ENCODE results near the gene DNAH6. TPM values are rescaled to one million over a fixed set of nuclear protein-coding genes. Genes with fewer than 3 reads are reported as not detected.
"Not testable (repeated sequence)": the region's sequence is repeated elsewhere in the genome, so short reads cannot be mapped to it uniquely, and the experiment has no call there.

Gene DNAH6
- total RNA-seq, 8 experiments from 2014 or later: 0.14 to 7.4 (median 1.1) TPM

DNA sequence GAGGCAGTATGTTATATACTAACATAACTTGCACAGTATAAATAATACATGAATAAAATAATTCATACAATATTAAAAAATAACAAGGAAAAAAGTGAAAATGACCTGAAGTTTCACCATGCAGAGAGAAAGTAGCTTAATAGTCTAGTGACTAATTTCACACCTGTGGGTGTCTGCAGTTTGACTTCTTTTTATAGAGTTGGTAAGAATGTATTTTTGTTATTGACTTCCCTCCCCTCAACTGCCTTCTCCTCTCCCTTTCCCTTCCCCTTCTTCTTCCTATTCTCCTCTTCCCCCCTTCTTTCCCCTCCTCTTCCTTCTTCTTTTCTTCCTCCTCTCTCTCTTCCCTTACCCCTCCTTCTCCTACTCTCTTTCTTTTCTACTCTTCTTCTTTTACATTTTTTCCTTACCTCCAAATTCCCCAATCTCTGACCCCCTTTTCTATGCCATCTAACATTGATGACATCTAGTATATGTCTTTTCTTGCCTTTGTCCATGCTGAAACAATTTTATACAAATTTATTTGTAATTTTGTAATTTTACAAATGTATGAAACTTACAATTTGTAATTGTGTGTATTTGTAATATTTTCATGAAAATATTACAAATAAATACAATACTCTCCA is 3.1 kb downstream of the DNAH6 start:
- no peak for ATAC-seq (replicated peaks in 6 of 8)
- Histone ChIP-seq H3K27ac (no peak overlapping the region), H3K4me1 (replicated peaks in 1 of 2) (peaks cover 4 to 5% of the 10 kb centered on the region in 2 donors), H3K4me3 (no peak overlapping the region)
- in situ Hi-C loops (cut with MboI; ENCODE audit: low pct_unique_long_range_greater_than_20kb in 2 of 9, low sequenced_read_pairs in 9 of 9, unreplicated experiment in 9 of 9): loop anchor here in 1 of 9 experiments (25.0 kb wide), 1 partner anchor 368 kb away; the partner anchor contains the start of gene TRABD2A

GRCh38 chr2:84526562-84526961 is 10.3 kb downstream of the DNAH6 start:
- WGBS, 10 experiments: 11 to 100% (median 40%) methylated on average over 1 of the region's 1 CpG; no CpG with 5 or more reads in 1 of the 10 experiments
- Histone ChIP-seq H3K4me1 (replicated peaks in 1 of 2) (no peaks in the 10 kb centered on the region), H3K4me3 (no peak overlapping the region), H3K27ac (no peak overlapping the region)
- ATAC-seq (replicated peaks in 6 of 8): peak in 1 of 8 experiments; percentile 36
- in situ Hi-C loops (cut with MboI; ENCODE audit: low pct_unique_long_range_greater_than_20kb in 2 of 9, low sequenced_read_pairs in 9 of 9, unreplicated experiment in 9 of 9): no loop called here

DNA sequence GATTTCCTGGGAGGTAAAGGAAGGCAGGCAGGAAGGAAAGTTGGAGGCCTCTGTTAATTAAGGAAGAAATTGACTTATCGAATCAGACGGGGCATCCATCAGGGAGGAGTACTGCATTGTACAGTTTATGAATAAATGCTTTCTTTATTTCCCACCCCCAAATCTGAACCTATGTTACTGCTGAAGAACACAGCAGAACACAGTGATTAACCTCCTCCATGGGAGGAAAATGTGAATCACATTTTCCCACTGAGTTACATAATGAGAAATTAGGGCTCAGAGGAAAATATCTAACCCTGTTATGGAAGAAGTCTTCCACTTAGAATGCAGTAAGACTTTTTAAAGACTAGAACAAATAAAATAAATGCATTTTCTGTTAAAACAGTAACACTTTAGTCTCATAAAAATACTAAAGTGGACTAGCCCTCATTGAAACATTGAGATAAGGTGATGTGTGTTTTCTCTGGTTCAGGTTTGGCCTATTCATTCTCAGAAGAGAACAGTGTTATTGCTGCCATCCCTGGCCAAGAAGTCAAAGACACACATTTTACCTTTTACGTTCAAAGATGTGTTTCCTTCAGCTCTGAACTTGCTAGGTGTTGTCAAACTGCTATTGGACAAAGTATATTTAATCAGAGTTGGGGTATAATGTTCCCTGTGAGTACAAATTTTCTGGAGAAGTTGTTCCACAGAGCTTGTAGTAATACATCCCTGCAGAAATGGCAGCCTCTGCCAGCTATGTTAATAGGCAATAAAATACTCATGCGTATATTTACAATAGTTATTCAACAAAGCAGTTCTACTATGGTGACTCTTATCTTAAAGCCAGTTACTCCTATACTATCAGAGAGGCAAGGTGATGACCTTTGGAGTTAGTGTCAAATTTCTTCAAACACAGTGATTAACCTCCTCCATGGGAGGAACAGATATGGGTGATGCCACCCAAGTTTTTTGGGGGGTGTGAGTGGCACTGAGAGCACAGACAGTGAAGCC is 11.1 kb downstream of the DNAH6 start:
- H3K4me3 ChIP-seq: no peak overlapping the region
- H3K27ac ChIP-seq: no peak overlapping the region
- no peak for ATAC-seq (replicated peaks in 6 of 8)
- H3K4me1 ChIP-seq (replicated peaks in 1 of 2): no peaks in the 10 kb centered on the region
- 0 to 93% (median 83%) methylated on average over 1 to 4 of the region's 4 CpGs; no CpG with 5 or more reads in 1 of the 10 experiments for WGBS, 10 experiments
- in situ Hi-C loops (cut with MboI; ENCODE audit: low pct_unique_long_range_greater_than_20kb in 2 of 9, low sequenced_read_pairs in 9 of 9, unreplicated experiment in 9 of 9): no loop called here

GRCh38 chr2:84532291-84532690 is 16.0 kb downstream of the DNAH6 start:
- H3K27ac ChIP-seq: no peak overlapping the region
- no peak for ATAC-seq (replicated peaks in 6 of 8)
- no peaks in the 10 kb centered on the region for H3K4me1 ChIP-seq (replicated peaks in 1 of 2)
- in situ Hi-C loops (cut with MboI; ENCODE audit: low pct_unique_long_range_greater_than_20kb in 2 of 9, low sequenced_read_pairs in 9 of 9, unreplicated experiment in 9 of 9): no loop called here
- no peak overlapping the region for H3K4me3 ChIP-seq
- WGBS, 10 experiments: 0 to 100% (median 85%) methylated on average over 1 of the region's 1 CpG; no CpG with 5 or more reads in 1 of the 10 experiments

GRCh38 chr2:84534225-84534624 is 17.9 kb downstream of the DNAH6 start:
- no peak overlapping the region for H3K27ac ChIP-seq
- no peak for ATAC-seq (replicated peaks in 6 of 8)
- H3K4me1 ChIP-seq (replicated peaks in 1 of 2): no peaks in the 10 kb centered on the region
- 0 to 89% (median 71%) methylated on average over 1 to 3 of the region's 3 CpGs; no CpG with 5 or more reads in 2 of the 10 experiments for WGBS, 10 experiments
- in situ Hi-C loops (cut with MboI; ENCODE audit: low pct_unique_long_range_greater_than_20kb in 2 of 9, low sequenced_read_pairs in 9 of 9, unreplicated experiment in 9 of 9): no loop called here
- H3K4me3 ChIP-seq: no peak overlapping the region

GRCh38 chr2:84537251-84537650 is 21.0 kb downstream of the DNAH6 start:
- Histone ChIP-seq H3K4me1 (replicated peaks in 1 of 2) (no peaks in the 10 kb centered on the region), H3K27ac (no peak overlapping the region), H3K4me3 (no peak overlapping the region)
- WGBS, 10 experiments: 0 to 100% (median 73%) methylated on average over 1 of the region's 1 CpG; no CpG with 5 or more reads in 4 of the 10 experiments
- in situ Hi-C loops (cut with MboI; ENCODE audit: low pct_unique_long_range_greater_than_20kb in 2 of 9, low sequenced_read_pairs in 9 of 9, unreplicated experiment in 9 of 9): no loop called here
- ATAC-seq (replicated peaks in 6 of 8): no peak

- ATAC-seq (replicated peaks in 6 of 8): no peak
- Histone ChIP-seq H3K4me3 (no peak overlapping the region), H3K4me1 (replicated peaks in 1 of 2) (no peaks in the 10 kb centered on the region), H3K27ac (no peak overlapping the region)
- in situ Hi-C loops (cut with MboI; ENCODE audit: low pct_unique_long_range_greater_than_20kb in 2 of 9, low sequenced_read_pairs in 9 of 9, unreplicated experiment in 9 of 9): no loop called here
Measured at GRCh38 chr2:84539729-84540128, 23.4 kb downstream of the DNAH6 start.

DNA sequence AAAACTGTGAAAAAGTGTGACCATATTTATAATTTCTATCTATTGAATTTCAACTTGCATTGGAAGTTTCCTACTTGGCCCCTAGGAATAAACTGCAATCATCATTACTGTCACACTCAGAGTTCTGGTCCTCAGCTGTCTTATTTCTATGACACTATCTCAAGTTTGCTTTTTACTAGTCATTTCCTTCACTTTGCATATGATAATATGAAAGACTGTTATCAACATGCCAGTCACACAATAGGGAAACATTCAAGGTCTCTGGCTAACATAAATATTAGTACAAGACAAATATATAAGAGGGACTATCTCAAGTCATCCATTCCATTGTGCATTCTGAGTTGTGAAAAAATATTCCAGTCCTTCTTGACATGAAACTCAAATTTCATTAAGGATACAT is 28.7 kb downstream of the DNAH6 start:
- in situ Hi-C loops (cut with MboI; ENCODE audit: low pct_unique_long_range_greater_than_20kb in 2 of 9, low sequenced_read_pairs in 9 of 9, unreplicated experiment in 9 of 9): no loop called here
- Histone ChIP-seq H3K4me1 (replicated peaks in 1 of 2) (no peaks in the 10 kb centered on the region), H3K27ac (no peak overlapping the region), H3K4me3 (no peak overlapping the region)
- ATAC-seq (replicated peaks in 6 of 8): no peak

DNA sequence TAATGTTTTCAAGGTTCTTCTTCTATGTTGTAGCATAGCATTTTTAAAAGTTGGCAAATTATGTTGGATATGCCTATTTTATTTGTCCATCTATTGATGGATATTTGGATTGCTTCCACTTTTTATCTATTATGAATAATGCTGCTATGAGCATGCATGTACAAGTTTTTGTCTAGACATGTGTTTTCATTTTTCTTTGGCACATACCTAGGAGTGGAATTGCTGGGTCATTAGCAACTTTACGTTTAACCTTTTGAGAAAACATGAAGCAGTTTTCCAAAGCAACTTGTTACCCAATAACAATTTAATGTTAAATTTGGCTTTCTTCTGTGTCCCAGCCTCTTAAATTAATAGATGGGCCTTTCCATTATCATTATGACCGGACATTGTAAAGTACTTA is 30.3 kb downstream of the DNAH6 start:
- Histone ChIP-seq H3K4me3 (no peak overlapping the region), H3K27ac (no peak overlapping the region), H3K4me1 (replicated peaks in 1 of 2) (no peaks in the 10 kb centered on the region)
- in situ Hi-C loops (cut with MboI; ENCODE audit: low pct_unique_long_range_greater_than_20kb in 2 of 9, low sequenced_read_pairs in 9 of 9, unreplicated experiment in 9 of 9): no loop called here
- WGBS, 10 experiments: 17 to 100% (median 71%) methylated on average over 1 to 2 of the region's 2 CpGs; no CpG with 5 or more reads in 2 of the 10 experiments
- no peak for ATAC-seq (replicated peaks in 6 of 8)

DNA sequence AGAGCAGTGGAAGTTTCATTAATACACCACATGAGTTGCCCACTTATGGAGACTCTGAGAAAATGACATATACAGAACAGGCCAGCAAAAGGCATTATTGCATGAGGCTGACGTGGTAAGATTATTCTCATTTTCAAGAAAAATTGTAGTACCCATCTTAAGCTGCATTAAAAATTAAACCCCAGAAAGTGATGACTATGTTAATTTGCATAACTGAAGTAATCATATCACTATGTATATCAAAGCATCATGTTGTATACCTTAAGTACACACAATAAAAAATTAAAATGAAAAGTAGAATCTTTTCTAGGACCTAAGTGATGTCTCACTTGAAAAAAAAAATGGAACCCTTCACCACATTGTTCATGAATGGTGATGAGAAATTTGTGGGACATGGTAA is 32.0 kb downstream of the DNAH6 start:
- in situ Hi-C loops (cut with MboI; ENCODE audit: low pct_unique_long_range_greater_than_20kb in 2 of 9, low sequenced_read_pairs in 9 of 9, unreplicated experiment in 9 of 9): no loop called here
- Histone ChIP-seq H3K27ac (no peak overlapping the region), H3K4me3 (no peak overlapping the region), H3K4me1 (replicated peaks in 1 of 2) (no peaks in the 10 kb centered on the region)
- WGBS, 10 experiments: 0 to 100% (median 83%) methylated on average over 1 of the region's 1 CpG; no CpG with 5 or more reads in 3 of the 10 experiments
- ATAC-seq (replicated peaks in 6 of 8): no peak

- WGBS, 10 experiments: 0 to 100% (median 63%) methylated on average over 1 of the region's 1 CpG; no CpG with 5 or more reads in 4 of the 10 experiments
- Histone ChIP-seq H3K4me1 (replicated peaks in 1 of 2) (no peaks in the 10 kb centered on the region), H3K4me3 (no peak overlapping the region), H3K27ac (no peak overlapping the region)
- in situ Hi-C loops (cut with MboI; ENCODE audit: low pct_unique_long_range_greater_than_20kb in 2 of 9, low sequenced_read_pairs in 9 of 9, unreplicated experiment in 9 of 9): no loop called here
- no peak for ATAC-seq (replicated peaks in 6 of 8)
Measured at GRCh38 chr2:84550916-84551315, 34.6 kb downstream of the DNAH6 start.

DNA sequence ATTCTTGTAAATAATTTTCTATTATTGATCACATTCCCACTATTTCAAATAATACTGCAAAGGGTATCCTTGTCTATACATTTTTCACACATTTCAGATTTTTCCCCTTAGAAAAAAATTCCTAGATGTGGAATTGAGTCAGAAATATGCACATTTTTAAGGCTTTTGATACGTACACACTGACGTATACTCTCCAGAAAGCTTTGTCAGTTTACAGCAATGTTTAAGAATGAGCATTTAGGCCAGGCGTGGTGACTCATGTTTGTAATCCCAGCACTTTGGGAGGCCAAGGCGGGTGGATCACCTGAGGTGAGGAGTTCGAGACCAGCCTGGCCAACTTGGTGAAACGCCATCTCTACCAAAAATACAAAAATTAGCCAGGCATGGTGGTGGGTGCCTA is 35.2 kb downstream of the DNAH6 start:
- ATAC-seq (replicated peaks in 6 of 8); H3K27ac ChIP-seq; H3K4me1 ChIP-seq (replicated peaks in 1 of 2); H3K4me3 ChIP-seq; in situ Hi-C loops (cut with MboI; ENCODE audit: low pct_unique_long_range_greater_than_20kb in 2 of 9, low sequenced_read_pairs in 9 of 9, unreplicated experiment in 9 of 9): not testable (repeated sequence)
- WGBS, 10 experiments: 38 to 100% (median 81%) methylated on average over 1 to 5 of the region's 6 CpGs; no CpG with 5 or more reads in 1 of the 10 experiments

DNA sequence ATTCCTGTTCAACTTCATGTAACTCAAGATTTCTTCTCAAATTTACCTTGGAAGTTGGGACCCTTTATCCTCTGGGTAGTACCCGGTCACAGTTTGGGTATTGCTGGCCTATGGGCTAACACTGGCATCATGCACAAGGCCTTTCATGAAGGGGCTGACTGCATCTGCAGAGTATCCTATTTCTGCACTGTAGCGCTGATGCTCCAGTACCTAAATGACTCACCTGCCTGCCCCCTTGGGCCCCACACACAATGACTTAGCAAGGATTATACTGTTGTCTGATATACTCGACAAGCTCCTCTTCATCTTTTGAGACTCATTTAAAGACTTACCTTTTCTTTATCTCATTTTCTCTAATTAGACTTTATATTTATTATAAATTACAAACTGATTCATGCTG is 39.9 kb downstream of the DNAH6 start:
- in situ Hi-C loops (cut with MboI; ENCODE audit: low pct_unique_long_range_greater_than_20kb in 2 of 9, low sequenced_read_pairs in 9 of 9, unreplicated experiment in 9 of 9): no loop called here

More for the DNA sequence above, 39.9 kb downstream of the DNAH6 start:
- ATAC-seq (replicated peaks in 6 of 8): no peak
- Histone ChIP-seq H3K27ac (no peak overlapping the region), H3K4me3 (no peak overlapping the region), H3K4me1 (replicated peaks in 1 of 2) (no peaks in the 10 kb centered on the region)
- 25 to 100% (median 80%) methylated on average over 1 to 3 of the region's 3 CpGs; no CpG with 5 or more reads in 1 of the 10 experiments for WGBS, 10 experiments
